GM10847 (cell line): ENCODE results near the gene TCERG1.

Source experiments
- POLR2A ChIP-seq: IDR thresholded peaks from 2 replicates; pipeline ENCODE4 v1.6.1; 2011; ENCODE audit not compliant: insufficient read length; ENCODE audit errors: extremely low read depth

The TCERG1 gene

GRCh38 chr5:146527785-146528184, 80.7 kb downstream of the TCERG1 start:
- no peak for TF ChIP-seq POLR2A

GRCh38 chr5:146528236-146528635, 81.1 kb downstream of the TCERG1 start:
- no peak for TF ChIP-seq POLR2A

GRCh38 chr5:146529984-146530383, 82.9 kb downstream of the TCERG1 start:
- no peak for TF ChIP-seq POLR2A

GRCh38 chr5:146533260-146533857, 86.2 kb downstream of the TCERG1 start:
- no peak for TF ChIP-seq POLR2A

GRCh38 chr5:146533882-146534281, 86.7 kb downstream of the TCERG1 start:
- no peak for TF ChIP-seq POLR2A

- no peak for TF ChIP-seq POLR2A
Measured at GRCh38 chr5:146538432-146538831, 91.3 kb downstream of the TCERG1 start.

GRCh38 chr5:146539973-146540372, 92.8 kb downstream of the TCERG1 start:
- no peak for TF ChIP-seq POLR2A

- TF ChIP-seq POLR2A: no peak
Measured at GRCh38 chr5:146540414-146540813, 93.3 kb downstream of the TCERG1 start.

GRCh38 chr5:146541958-146542849, 95.1 kb downstream of the TCERG1 start:
- TF ChIP-seq POLR2A: no peak

- no peak for TF ChIP-seq POLR2A
Measured at GRCh38 chr5:146544232-146544631, 97.1 kb downstream of the TCERG1 start.

GRCh38 chr5:146548781-146549449, 101.8 kb downstream of the TCERG1 start:
- TF ChIP-seq POLR2A: no peak

GRCh38 chr5:146549615-146550014, 102.5 kb downstream of the TCERG1 start:
- TF ChIP-seq POLR2A: no peak

- no peak for TF ChIP-seq POLR2A
Measured at GRCh38 chr5:146553446-146553845, 106.3 kb downstream of the TCERG1 start.

- no peak for TF ChIP-seq POLR2A
Measured at GRCh38 chr5:146560205-146560812, 113.2 kb downstream of the TCERG1 start.
